K562 (cell line): ENCODE data around the gene GLYATL3. TPM values are rescaled to one million over a fixed set of nuclear protein-coding genes. Genes with fewer than 3 reads are reported as not detected.

ENCODE experiments used
- CBFA2T2 ChIP-seq: fragments of 450-650 bp; conservative IDR thresholded peaks from 2 replicates; pipeline ENCODE4 v1.6.1; 2017; ENCODE audit warnings: mild to moderate bottlenecking
- CBFB ChIP-seq: sonication (generic); formaldehyde crosslinking; IDR thresholded peaks from 2 replicates; pipeline ENCODE4 v1.4.0; 2020; ENCODE audit warnings: mild to moderate bottlenecking, missing genetic modification reagents
- CCNT2 ChIP-seq: IDR thresholded peaks from 2 replicates; pipeline ENCODE4 v1.6.1; 2011; ENCODE audit warnings: borderline replicate concordance, low read depth, mild to moderate bottlenecking, moderate library complexity, mixed read lengths, low read length; ENCODE audit not compliant: insufficient read length; ENCODE audit errors: extremely low read depth
- FOXJ3 ChIP-seq: sonication (generic); formaldehyde crosslinking; IDR thresholded peaks from 2 replicates; pipeline ENCODE4 v1.4.0; 2020; ENCODE audit warnings: mild to moderate bottlenecking, missing genetic modification reagents
- HNRNPL ChIP-seq: fragments of 200-400 bp; formaldehyde crosslinking; IDR thresholded peaks from 2 replicates; pipeline ENCODE4 v1.6.1; 2017; ENCODE audit warnings: low read depth, mild to moderate bottlenecking, low read length
- HNRNPLL ChIP-seq: fragments of 200-400 bp; formaldehyde crosslinking; IDR thresholded peaks from 2 replicates; pipeline ENCODE4 v1.6.1; 2017; ENCODE audit warnings: low read length, low read depth, mild to moderate bottlenecking; ENCODE audit not compliant: poor library complexity, severe bottlenecking
- TCFL5 ChIP-seq: fragments of 250-450 bp; sonication (Bioruptor Pico); conservative IDR thresholded peaks from 2 replicates; pipeline ENCODE4 v1.6.1; 2021; ENCODE audit warnings: mild to moderate bottlenecking, moderate library complexity, matching md5 sums
- ZBTB7A ChIP-seq: IDR thresholded peaks from 2 replicates; pipeline ENCODE4 v1.6.1; 2011; ENCODE audit warnings: low read depth, mild to moderate bottlenecking, low read length, moderate library complexity, borderline replicate concordance; ENCODE audit not compliant: control insufficient read depth
- ZNF140 ChIP-seq: fragments of 250-450 bp; sonication (Bioruptor Pico); IDR thresholded peaks from 2 replicates; pipeline ENCODE4 v1.8.0; 2021; ENCODE audit warnings: moderate library complexity, mild to moderate bottlenecking, inconsistent platforms
- ZNF175 ChIP-seq: fragments of 200-800 bp; sonication (Bioruptor generic); IDR thresholded peaks from 2 replicates; pipeline ENCODE4 v1.6.1; 2016; ENCODE audit warnings: low read depth, mild to moderate bottlenecking, missing genetic modification characterization, missing compliant biosample characterization
- ZNF436 ChIP-seq: fragments of 250-450, 450-650 bp; sonication (Bioruptor Pico); formaldehyde crosslinking; IDR thresholded peaks from 2 replicates; pipeline ENCODE4 v1.7.0; 2020; ENCODE audit warnings: mild to moderate bottlenecking
- ZNF717 ChIP-seq: fragments of 250-450 bp; sonication (Bioruptor Pico); IDR thresholded peaks from 2 replicates; pipeline ENCODE4 v1.5.0; 2021
- polyA plus RNA-seq, 8 experiments: library from polyadenylated mRNA; depleted of rRNA in 4 of 8; stranded (reverse) in 5 of 8; unstranded in 3 of 8; fragments of >200 nt; fragmentation: Nextera tagmentation in 2 of 8; fragmentation: Illumina TruSeq in 1 of 8; extraction: Ambion mirVana in 2 of 8; extraction: Trizol in 1 of 8; gene quantifications; 2 replicates each; pipeline versions ENCODE4 v1.2.1 to v1.2.3, GENCODE V29; 2011 to 2014; ENCODE audit warnings: inconsistent platforms in 1 of 8, missing spikeins in 1 of 8
- total RNA-seq, 7 experiments: library from RNA; depleted of rRNA in 6 of 7; stranded (reverse); fragments of >200 nt in 6 of 7; fragmentation: Illumina TruSeq in 2 of 7; extraction: Trizol in 2 of 7; gene quantifications; 2 replicates each; pipeline versions ENCODE4 v1.2.1 to v1.2.3, GENCODE V29; 2011 to 2021; ENCODE audit warnings: low replicate concordance in 1 of 7
- TF ChIP-seq, protein P1 (sequence below): fragments of 250-450 bp; sonication (Bioruptor Pico); IDR thresholded peaks from 2 replicates; pipeline ENCODE4 v1.5.0; 2020; ENCODE audit warnings: mild to moderate bottlenecking
- TF ChIP-seq, protein P2 (sequence below): sonication (generic); formaldehyde crosslinking; IDR thresholded peaks from 2 replicates; pipeline ENCODE4 v1.8.0; 2022; ENCODE audit warnings: mild to moderate bottlenecking, missing genetic modification reagents
- TF ChIP-seq, protein P3 (sequence below): fragments of 450-650 bp; IDR thresholded peaks from 2 replicates; pipeline ENCODE4 v1.6.1; 2017; ENCODE audit warnings: mild to moderate bottlenecking, moderate library complexity
- TF ChIP-seq, protein P4 (sequence below): fragments of 450-650 bp; formaldehyde crosslinking; IDR thresholded peaks from 2 replicates; pipeline ENCODE4 v1.4.0; 2020; ENCODE audit warnings: mild to moderate bottlenecking, mixed read lengths
- TF ChIP-seq, protein P5 (sequence below): sonication (generic); IDR thresholded peaks from 2 replicates; pipeline ENCODE4 v1.6.1; 2016
- TF ChIP-seq, protein P6 (sequence below): fragments of 250-450 bp; sonication (Bioruptor Pico); IDR thresholded peaks from 2 replicates; pipeline ENCODE4 v1.5.0; 2021

GLYATL3 gene
- total and polyA plus RNA-seq, 9 of the 15 experiments (the other 6 are each of a cell fraction or from before 2014, with no cell fraction given): not detected

DNA sequence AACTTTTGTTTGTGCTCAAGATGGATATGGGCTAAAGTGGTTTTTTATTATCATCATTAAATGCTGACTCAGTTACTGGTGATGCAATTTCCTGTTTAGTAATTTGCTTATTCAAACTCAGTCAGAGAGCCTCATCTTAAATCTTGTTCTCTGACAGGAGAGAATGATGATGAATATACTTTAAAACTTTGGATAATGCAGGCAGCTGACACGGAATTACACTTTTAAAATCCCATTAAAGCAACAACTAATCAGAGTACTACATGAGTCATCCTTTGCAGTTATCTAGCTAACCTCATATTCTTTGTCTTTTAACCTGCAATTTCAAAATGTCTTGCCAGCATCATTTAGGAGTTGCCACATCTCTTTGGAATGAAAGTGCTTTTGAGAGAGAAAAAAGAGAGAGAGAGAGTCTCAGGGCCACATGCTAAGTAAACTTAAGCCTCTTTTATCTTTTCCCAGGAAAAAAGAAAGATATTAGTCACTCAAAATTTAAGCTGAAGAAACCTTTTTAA, 41.5 kb downstream of the GLYATL3 start (continued):
- TF ChIP-seq, protein P1, sequence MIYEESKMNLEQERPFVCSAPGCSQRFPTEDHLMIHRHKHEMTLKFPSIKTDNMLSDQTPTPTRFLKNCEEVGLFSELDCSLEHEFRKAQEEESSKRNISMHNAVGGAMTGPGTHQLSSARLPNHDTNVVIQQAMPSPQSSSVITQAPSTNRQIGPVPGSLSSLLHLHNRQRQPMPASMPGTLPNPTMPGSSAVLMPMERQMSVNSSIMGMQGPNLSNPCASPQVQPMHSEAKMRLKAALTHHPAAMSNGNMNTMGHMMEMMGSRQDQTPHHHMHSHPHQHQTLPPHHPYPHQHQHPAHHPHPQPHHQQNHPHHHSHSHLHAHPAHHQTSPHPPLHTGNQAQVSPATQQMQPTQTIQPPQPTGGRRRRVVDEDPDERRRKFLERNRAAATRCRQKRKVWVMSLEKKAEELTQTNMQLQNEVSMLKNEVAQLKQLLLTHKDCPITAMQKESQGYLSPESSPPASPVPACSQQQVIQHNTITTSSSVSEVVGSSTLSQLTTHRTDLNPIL (CRISPR knock-in tag): no peak
- TF ChIP-seq TCFL5 (no peak), ZNF436 (no peak), ZBTB7A (no peak), CBFA2T2 (no peak), HNRNPLL (no peak), ZNF175 (CRISPR knock-in tag) (no peak), FOXJ3 (CRISPR knock-in tag) (no peak), CBFB (CRISPR knock-in tag) (no peak), HNRNPL (no peak), CCNT2 (peak; percentile 12), ZNF140 (CRISPR knock-in tag) (no peak), ZNF717 (CRISPR knock-in tag) (no peak)
- TF ChIP-seq, protein P2, sequence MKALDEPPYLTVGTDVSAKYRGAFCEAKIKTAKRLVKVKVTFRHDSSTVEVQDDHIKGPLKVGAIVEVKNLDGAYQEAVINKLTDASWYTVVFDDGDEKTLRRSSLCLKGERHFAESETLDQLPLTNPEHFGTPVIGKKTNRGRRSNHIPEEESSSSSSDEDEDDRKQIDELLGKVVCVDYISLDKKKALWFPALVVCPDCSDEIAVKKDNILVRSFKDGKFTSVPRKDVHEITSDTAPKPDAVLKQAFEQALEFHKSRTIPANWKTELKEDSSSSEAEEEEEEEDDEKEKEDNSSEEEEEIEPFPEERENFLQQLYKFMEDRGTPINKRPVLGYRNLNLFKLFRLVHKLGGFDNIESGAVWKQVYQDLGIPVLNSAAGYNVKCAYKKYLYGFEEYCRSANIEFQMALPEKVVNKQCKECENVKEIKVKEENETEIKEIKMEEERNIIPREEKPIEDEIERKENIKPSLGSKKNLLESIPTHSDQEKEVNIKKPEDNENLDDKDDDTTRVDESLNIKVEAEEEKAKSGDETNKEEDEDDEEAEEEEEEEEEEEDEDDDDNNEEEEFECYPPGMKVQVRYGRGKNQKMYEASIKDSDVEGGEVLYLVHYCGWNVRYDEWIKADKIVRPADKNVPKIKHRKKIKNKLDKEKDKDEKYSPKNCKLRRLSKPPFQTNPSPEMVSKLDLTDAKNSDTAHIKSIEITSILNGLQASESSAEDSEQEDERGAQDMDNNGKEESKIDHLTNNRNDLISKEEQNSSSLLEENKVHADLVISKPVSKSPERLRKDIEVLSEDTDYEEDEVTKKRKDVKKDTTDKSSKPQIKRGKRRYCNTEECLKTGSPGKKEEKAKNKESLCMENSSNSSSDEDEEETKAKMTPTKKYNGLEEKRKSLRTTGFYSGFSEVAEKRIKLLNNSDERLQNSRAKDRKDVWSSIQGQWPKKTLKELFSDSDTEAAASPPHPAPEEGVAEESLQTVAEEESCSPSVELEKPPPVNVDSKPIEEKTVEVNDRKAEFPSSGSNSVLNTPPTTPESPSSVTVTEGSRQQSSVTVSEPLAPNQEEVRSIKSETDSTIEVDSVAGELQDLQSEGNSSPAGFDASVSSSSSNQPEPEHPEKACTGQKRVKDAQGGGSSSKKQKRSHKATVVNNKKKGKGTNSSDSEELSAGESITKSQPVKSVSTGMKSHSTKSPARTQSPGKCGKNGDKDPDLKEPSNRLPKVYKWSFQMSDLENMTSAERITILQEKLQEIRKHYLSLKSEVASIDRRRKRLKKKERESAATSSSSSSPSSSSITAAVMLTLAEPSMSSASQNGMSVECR (CRISPR knock-in tag): no peak
- TF ChIP-seq, protein P3, sequence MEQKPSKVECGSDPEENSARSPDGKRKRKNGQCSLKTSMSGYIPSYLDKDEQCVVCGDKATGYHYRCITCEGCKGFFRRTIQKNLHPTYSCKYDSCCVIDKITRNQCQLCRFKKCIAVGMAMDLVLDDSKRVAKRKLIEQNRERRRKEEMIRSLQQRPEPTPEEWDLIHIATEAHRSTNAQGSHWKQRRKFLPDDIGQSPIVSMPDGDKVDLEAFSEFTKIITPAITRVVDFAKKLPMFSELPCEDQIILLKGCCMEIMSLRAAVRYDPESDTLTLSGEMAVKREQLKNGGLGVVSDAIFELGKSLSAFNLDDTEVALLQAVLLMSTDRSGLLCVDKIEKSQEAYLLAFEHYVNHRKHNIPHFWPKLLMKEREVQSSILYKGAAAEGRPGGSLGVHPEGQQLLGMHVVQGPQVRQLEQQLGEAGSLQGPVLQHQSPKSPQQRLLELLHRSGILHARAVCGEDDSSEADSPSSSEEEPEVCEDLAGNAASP: no peak
- TF ChIP-seq, protein P4, sequence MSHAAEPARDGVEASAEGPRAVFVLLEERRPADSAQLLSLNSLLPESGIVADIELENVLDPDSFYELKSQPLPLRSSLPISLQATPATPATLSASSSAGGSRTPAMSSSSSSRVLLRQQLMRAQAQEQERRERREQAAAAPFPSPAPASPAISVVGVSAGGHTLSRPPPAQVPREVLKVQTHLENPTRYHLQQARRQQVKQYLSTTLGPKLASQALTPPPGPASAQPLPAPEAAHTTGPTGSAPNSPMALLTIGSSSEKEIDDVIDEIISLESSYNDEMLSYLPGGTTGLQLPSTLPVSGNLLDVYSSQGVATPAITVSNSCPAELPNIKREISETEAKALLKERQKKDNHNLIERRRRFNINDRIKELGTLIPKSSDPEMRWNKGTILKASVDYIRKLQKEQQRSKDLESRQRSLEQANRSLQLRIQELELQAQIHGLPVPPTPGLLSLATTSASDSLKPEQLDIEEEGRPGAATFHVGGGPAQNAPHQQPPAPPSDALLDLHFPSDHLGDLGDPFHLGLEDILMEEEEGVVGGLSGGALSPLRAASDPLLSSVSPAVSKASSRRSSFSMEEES (CRISPR knock-in tag): no peak
- TF ChIP-seq, protein P5, sequence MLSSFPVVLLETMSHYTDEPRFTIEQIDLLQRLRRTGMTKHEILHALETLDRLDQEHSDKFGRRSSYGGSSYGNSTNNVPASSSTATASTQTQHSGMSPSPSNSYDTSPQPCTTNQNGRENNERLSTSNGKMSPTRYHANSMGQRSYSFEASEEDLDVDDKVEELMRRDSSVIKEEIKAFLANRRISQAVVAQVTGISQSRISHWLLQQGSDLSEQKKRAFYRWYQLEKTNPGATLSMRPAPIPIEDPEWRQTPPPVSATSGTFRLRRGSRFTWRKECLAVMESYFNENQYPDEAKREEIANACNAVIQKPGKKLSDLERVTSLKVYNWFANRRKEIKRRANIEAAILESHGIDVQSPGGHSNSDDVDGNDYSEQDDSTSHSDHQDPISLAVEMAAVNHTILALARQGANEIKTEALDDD: peak; percentile 78
- TF ChIP-seq, protein P6, sequence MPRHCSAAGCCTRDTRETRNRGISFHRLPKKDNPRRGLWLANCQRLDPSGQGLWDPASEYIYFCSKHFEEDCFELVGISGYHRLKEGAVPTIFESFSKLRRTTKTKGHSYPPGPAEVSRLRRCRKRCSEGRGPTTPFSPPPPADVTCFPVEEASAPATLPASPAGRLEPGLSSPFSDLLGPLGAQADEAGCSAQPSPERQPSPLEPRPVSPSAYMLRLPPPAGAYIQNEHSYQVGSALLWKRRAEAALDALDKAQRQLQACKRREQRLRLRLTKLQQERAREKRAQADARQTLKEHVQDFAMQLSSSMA (CRISPR knock-in tag): no peak
